ENCODE results near the gene FAM117B.

FAM117B gene

GRCh38 chr2:202754936-202755335 lies 120.2 kb downstream of the FAM117B start:
- no peak overlapping the region for H3K4me3 ChIP-seq (ENCODE audit: low read depth, low read length)
- TF ChIP-seq MYC (IDR thresholded peaks at IDR 0.05; ENCODE audit: low read depth, low read length) (no peak), MAX (IDR thresholded peaks at IDR 0.05; ENCODE audit: low read depth, low read length) (no peak), POLR2A (IDR thresholded peaks at IDR 0.05; ENCODE audit: extremely low read depth, insufficient read length) (no peak)
- TF ChIP-seq, protein P1, sequence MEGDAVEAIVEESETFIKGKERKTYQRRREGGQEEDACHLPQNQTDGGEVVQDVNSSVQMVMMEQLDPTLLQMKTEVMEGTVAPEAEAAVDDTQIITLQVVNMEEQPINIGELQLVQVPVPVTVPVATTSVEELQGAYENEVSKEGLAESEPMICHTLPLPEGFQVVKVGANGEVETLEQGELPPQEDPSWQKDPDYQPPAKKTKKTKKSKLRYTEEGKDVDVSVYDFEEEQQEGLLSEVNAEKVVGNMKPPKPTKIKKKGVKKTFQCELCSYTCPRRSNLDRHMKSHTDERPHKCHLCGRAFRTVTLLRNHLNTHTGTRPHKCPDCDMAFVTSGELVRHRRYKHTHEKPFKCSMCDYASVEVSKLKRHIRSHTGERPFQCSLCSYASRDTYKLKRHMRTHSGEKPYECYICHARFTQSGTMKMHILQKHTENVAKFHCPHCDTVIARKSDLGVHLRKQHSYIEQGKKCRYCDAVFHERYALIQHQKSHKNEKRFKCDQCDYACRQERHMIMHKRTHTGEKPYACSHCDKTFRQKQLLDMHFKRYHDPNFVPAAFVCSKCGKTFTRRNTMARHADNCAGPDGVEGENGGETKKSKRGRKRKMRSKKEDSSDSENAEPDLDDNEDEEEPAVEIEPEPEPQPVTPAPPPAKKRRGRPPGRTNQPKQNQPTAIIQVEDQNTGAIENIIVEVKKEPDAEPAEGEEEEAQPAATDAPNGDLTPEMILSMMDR (IDR thresholded peaks at IDR 0.05; ENCODE audit: low read depth, low read length) = no peak
- no peak for DNase-seq (ENCODE audit: low read depth)

DNA sequence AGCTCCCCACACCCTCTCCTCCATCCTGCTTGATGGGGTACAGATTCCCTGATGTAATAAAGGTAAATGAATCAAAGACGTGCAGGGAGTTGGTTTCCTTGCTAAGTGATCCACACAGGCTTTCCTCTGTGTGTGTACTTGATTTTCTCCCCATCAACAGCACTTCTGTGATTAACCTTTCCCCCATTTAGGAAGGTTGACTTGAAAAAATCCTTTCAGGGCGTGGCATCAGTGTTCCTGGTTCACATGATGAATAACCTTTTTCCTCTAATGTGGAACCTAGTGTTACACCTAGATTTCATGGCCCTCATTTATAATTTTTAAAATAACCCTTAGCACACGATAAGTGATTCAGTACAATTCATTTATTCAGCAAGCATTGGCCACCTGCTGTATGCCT lies 121.8 kb downstream of the FAM117B start:
- no peak for DNase-seq (ENCODE audit: low read depth)
- TF ChIP-seq, protein P1 (IDR thresholded peaks at IDR 0.05; ENCODE audit: low read depth, low read length) = no peak
- TF ChIP-seq POLR2A (IDR thresholded peaks at IDR 0.05; ENCODE audit: extremely low read depth, insufficient read length) (no peak), MAX (IDR thresholded peaks at IDR 0.05; ENCODE audit: low read depth, low read length) (no peak), MYC (IDR thresholded peaks at IDR 0.05; ENCODE audit: low read depth, low read length) (no peak)
- H3K4me3 ChIP-seq (ENCODE audit: low read depth, low read length) = no peak overlapping the region

GRCh38 chr2:202757339-202757738 lies 122.6 kb downstream of the FAM117B start:
- no peak for DNase-seq (ENCODE audit: low read depth)
- H3K4me3 ChIP-seq (ENCODE audit: low read depth, low read length) = no peak overlapping the region
- TF ChIP-seq POLR2A (IDR thresholded peaks at IDR 0.05; ENCODE audit: extremely low read depth, insufficient read length) = no peak
- TF ChIP-seq MYC (IDR thresholded peaks at IDR 0.05; ENCODE audit: low read depth, low read length) = no peak
- TF ChIP-seq, protein P1 (IDR thresholded peaks at IDR 0.05; ENCODE audit: low read depth, low read length) = no peak
- TF ChIP-seq MAX (IDR thresholded peaks at IDR 0.05; ENCODE audit: low read depth, low read length) = no peak

DNA sequence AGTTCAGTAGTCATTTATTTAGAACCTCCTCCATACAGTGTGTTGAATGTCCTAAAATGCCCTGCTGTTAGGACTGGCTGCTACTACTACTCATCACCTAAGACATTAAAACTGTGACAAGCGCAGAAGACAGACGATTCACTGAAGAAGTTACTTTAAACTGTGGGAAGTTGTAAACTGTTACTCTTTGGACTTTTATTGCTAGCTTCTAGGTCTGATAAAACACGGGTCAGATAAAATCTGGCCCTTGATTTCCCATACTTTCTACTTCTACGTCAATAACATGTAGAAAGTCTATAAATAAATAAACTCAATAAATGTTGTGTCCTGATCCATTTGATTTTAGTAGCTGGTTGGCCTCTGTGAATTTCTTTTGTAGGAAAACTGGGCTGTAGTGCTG lies 123.4 kb downstream of the FAM117B start:
- TF ChIP-seq, protein P1 (IDR thresholded peaks at IDR 0.05; ENCODE audit: low read depth, low read length) = no peak
- TF ChIP-seq POLR2A (IDR thresholded peaks at IDR 0.05; ENCODE audit: extremely low read depth, insufficient read length) (no peak), MAX (IDR thresholded peaks at IDR 0.05; ENCODE audit: low read depth, low read length) (no peak), MYC (IDR thresholded peaks at IDR 0.05; ENCODE audit: low read depth, low read length) (no peak)
- H3K4me3 ChIP-seq (ENCODE audit: low read depth, low read length) = no peak overlapping the region
- no peak for DNase-seq (ENCODE audit: low read depth)

- DNase-seq (ENCODE audit: low read depth) = no peak
- no peak overlapping the region for H3K4me3 ChIP-seq (ENCODE audit: low read depth, low read length)
- TF ChIP-seq, protein P1 (IDR thresholded peaks at IDR 0.05; ENCODE audit: low read depth, low read length) = no peak
- no peak for TF ChIP-seq POLR2A (IDR thresholded peaks at IDR 0.05; ENCODE audit: extremely low read depth, insufficient read length)
Observed at GRCh38 chr2:202758604-202759003, 123.8 kb downstream of the FAM117B start.

GRCh38 chr2:202760848-202761247 lies 126.1 kb downstream of the FAM117B start:
- DNase-seq (ENCODE audit: low read depth) = no peak
- H3K4me3 ChIP-seq (ENCODE audit: low read depth, low read length) = no peak overlapping the region
- TF ChIP-seq MYC (IDR thresholded peaks at IDR 0.05; ENCODE audit: low read depth, low read length) (no peak), POLR2A (IDR thresholded peaks at IDR 0.05; ENCODE audit: extremely low read depth, insufficient read length) (no peak), MAX (IDR thresholded peaks at IDR 0.05; ENCODE audit: low read depth, low read length) (no peak)
- TF ChIP-seq, protein P1 (IDR thresholded peaks at IDR 0.05; ENCODE audit: low read depth, low read length) = no peak
